Subcutaneous adipose tissue (tissue), 4 donors: ENCODE measurements around the gene ANO2. TPM values are rescaled to one million over a fixed set of nuclear protein-coding genes. Genes with fewer than 3 reads are reported as not detected.

Experiments used
- CTCF ChIP-seq: fragments of 450-650 bp; IDR thresholded peaks from one replicate; pipeline ENCODE4 v1.5.1; 2016; ENCODE audit warnings: low read depth, mild to moderate bottlenecking, control low read depth, antibody characterized with exemption, moderate library complexity
- total RNA-seq, 4 donors: library from RNA; depleted of rRNA; stranded (reverse); fragments of >200 nt; gene quantifications; one replicate each; pipeline ENCODE4 v1.1.0, GENCODE V29; 2016

The ANO2 gene
- total RNA-seq, 4 donors from 2014 or later: 9.3 to 69.3 (median 21.8) TPM

GRCh38 chr12:5522432-5523335, 422.4 kb downstream of the ANO2 start:
- no peak for TF ChIP-seq CTCF

GRCh38 chr12:5521456-5522325, 423.4 kb downstream of the ANO2 start:
- TF ChIP-seq CTCF: no peak

GRCh38 chr12:5520831-5521230, 424.2 kb downstream of the ANO2 start:
- TF ChIP-seq CTCF: no peak

- no peak for TF ChIP-seq CTCF
Observed at GRCh38 chr12:5520037-5520436, 425.0 kb downstream of the ANO2 start.

GRCh38 chr12:5518584-5519365, 426.3 kb downstream of the ANO2 start:
- no peak for TF ChIP-seq CTCF

- TF ChIP-seq CTCF: no peak
Observed at GRCh38 chr12:5516371-5517241, 428.5 kb downstream of the ANO2 start.
